ENCODE data around the gene TMEM220. TPM values are rescaled to one million over a fixed set of nuclear protein-coding genes. Genes with fewer than 3 reads are reported as not detected.

TMEM220 gene
- total RNA-seq, 6 experiments from 2014 or later: 4.0 to 5.1 (median 5.0) TPM

GRCh38 chr17:10754861-10755591 lies 25.2 kb upstream of the TMEM220 start:
- no peaks in the 10 kb centered on the region for H3K9me3 Mint-ChIP-seq
- no peak overlapping the region for H3K27ac Mint-ChIP-seq
- no peaks in the 10 kb centered on the region for H3K4me1 Mint-ChIP-seq (ENCODE audit: low read depth)
- H3K27me3 Mint-ChIP-seq (ENCODE audit: insufficient read depth): peaks cover 12% of the 10 kb centered on the region; the same call in 1 of the 2 replicates
- no peak for DNase-seq
- H3K4me3 Mint-ChIP-seq: no peak overlapping the region
- TF ChIP-seq CTCF (IDR thresholded peaks at IDR 0.05): no peak
- H3K36me3 Mint-ChIP-seq (ENCODE audit: low read depth): no peaks in the 10 kb centered on the region

DNA sequence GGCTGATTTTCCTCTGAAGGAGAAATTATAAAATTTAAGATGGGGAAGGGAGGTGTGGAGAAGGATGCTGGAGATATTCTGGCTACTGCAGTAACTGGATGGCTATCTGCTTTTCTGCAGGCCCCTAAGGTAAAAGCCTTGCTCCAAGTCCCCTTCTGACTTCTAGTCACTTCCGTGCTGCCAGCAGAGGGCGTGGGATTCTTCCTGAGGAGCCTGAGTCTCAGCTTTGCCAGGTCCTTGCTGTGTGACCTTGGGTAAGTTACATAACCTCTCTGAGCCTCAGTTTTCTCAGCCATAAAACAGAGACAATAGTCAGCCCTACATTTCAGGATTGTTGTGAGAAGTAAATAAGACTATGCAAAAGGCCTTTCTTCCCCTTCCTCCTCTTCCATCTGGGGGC lies 24.3 kb upstream of the TMEM220 start:
- DNase-seq: no peak
- H3K36me3 Mint-ChIP-seq (ENCODE audit: low read depth): no peaks in the 10 kb centered on the region
- no peak overlapping the region for H3K27ac Mint-ChIP-seq
- peaks cover 19% of the 10 kb centered on the region for H3K27me3 Mint-ChIP-seq (ENCODE audit: insufficient read depth)
- H3K9me3 Mint-ChIP-seq: no peaks in the 10 kb centered on the region
- no peak overlapping the region for H3K4me3 Mint-ChIP-seq
- peak; percentile 68; the same call in 1 of the 2 replicates for TF ChIP-seq CTCF (IDR thresholded peaks at IDR 0.05)
- no peaks in the 10 kb centered on the region for H3K4me1 Mint-ChIP-seq (ENCODE audit: low read depth)

DNA sequence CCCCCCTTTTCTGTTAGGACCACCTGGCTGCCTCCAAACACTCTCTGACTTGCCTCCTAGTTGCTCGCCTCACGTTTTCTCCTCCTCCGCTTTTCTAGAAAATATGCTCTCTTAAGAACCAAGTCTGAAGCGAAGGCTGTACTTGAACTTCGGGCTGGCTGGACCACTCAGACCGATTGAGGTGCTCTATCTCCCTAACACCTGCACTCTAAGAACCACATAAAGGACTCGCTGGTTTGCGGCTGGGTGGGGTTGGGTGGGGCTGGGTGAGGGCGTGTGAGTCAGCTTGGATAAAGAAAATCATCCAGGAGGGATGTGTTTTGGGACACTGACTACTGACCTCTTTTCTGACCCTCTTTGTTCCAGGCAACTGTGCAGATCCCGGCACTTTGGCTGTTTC lies 22.9 kb upstream of the TMEM220 start:
- H3K4me3 Mint-ChIP-seq: no peak overlapping the region
- DNase-seq: no peak
- no peak for TF ChIP-seq CTCF (IDR thresholded peaks at IDR 0.05)
- no peaks in the 10 kb centered on the region for H3K36me3 Mint-ChIP-seq (ENCODE audit: low read depth)
- peaks cover 17% of the 10 kb centered on the region for H3K27me3 Mint-ChIP-seq (ENCODE audit: insufficient read depth)
- H3K4me1 Mint-ChIP-seq (ENCODE audit: low read depth): no peaks in the 10 kb centered on the region
- no peaks in the 10 kb centered on the region for H3K9me3 Mint-ChIP-seq
- no peak overlapping the region for H3K27ac Mint-ChIP-seq

DNA sequence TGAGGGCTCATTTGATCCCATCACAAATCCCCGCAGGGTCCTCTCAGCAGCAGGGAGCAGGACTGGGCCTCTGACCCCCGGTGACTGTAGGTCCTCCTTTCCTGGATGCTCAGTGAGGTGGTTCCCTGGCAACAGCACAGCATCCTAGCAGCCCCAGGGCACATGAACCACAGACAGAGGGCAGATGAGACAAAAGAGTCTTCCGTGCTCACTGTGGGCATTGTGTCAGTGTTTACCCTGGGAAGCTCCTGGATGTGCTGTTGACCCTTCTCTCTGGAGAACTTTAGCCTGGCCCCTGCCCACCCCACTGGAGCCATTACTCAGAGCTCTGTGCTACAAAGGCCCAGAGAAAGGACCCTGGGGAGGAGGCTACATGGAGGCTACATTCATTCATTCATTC lies 21.7 kb upstream of the TMEM220 start:
- Mint-ChIP-seq H3K27ac (no peak overlapping the region), H3K4me1 (ENCODE audit: low read depth) (no peaks in the 10 kb centered on the region), H3K9me3 (no peaks in the 10 kb centered on the region), H3K27me3 (ENCODE audit: insufficient read depth) (peaks cover 21% of the 10 kb centered on the region), H3K4me3 (no peak overlapping the region), H3K36me3 (ENCODE audit: low read depth) (no peaks in the 10 kb centered on the region)
- DNase-seq: no peak
- TF ChIP-seq CTCF (IDR thresholded peaks at IDR 0.05): no peak

- Mint-ChIP-seq H3K27me3 (ENCODE audit: insufficient read depth) (peaks cover 22% of the 10 kb centered on the region), H3K4me3 (no peak overlapping the region), H3K4me1 (ENCODE audit: low read depth) (no peaks in the 10 kb centered on the region), H3K27ac (no peak overlapping the region), H3K36me3 (ENCODE audit: low read depth) (no peaks in the 10 kb centered on the region), H3K9me3 (no peaks in the 10 kb centered on the region)
- no peak for TF ChIP-seq CTCF (IDR thresholded peaks at IDR 0.05)
- no peak for DNase-seq
These were observed 20.4 kb upstream of the TMEM220 start for GRCh38 chr17:10750210-10750609.

Data from HFFc6 (cell line).